HG03139 (cell line): ENCODE data around the gene UNC79.
"Not testable (repeated sequence)": the region's sequence is repeated elsewhere in the genome, so short reads cannot be mapped to it uniquely, and the experiment has no call there.

Experiments
- ATAC-seq: cut with Tn5 transposase; IDR thresholded peaks from one replicate; pipeline ENCODE4 v1.9.1; 2021; ENCODE audit not compliant: unreplicated experiment

Gene UNC79

DNA sequence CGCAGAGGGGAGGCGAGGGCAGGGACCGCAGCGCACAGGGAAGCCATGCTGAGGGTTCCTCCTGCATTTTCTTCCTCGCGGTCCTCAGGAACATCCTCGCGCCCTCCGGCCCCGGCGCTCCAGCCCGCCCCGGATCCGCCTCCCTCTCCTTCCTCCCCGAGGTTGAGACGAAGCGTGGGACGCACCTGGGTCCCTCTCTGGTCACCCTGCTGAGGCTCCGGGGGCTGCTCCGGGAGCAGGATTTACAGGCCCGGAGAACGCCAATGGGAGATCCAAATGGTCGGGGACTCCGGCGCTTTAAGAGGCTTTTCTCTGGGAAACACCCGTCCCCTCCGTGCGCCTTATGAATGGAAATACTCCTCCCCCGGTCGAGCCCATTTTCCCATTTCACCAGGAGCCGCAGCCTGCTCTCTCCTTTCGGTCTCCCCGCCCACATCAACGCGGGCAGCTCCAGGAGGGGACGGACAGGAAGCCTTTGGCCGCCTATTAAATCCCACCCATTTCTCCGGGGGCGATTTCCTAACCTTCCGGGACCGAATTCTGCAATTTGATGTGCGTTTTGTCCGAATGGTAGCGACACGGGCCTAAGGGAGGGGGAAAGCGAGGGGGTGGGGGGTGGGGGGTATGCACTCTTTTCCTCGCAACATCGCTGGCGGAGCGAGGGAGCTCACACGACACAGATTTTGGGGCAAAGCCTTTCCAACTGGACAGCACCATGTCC is at the start of gene UNC79:
TSS of gene UNC79 (plus strand) at position 625 of the 721 bp plus-strand sequence. CDS start at position 716, 91 bp downstream.
- no peak for ATAC-seq

DNA sequence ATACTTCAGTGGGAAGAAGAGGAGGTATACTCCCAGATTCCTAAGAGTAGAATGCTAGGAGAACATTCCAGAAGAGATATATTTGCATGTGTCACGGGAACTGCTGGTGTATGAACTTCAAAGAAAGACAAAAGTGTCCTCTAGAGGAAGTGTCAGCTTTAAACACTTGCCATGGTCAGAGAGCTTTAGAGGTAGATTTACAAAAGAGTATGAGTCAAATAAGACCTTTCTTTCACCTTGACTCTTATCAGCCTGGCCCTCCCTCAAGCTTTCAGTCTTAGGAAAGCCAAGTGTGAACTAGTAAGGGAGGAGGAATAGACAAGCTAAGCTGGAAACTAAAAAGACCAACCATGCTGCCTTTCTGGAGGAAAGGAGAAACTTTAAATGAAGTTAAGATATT is 49.1 kb upstream of the UNC79 start:
- ATAC-seq: no peak

DNA sequence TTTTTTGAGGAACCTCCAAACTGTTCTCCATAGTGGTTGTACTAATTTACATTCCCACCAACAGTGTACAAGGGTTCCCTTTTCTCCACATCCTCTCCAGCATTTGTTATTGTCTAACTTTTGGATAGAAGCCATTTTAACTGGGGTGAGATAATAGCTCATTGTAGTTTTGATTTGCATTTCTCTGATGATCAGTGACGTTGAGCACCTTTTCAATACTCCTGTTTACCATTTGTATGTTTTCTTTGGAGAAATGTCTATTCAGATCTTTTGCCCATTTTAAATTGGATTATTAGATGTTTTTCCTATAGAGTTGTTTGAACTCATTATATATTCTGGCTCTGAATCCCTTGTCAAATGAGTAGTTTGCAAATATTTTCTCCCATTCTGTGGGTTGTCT is 46.5 kb upstream of the UNC79 start:
- ATAC-seq: not testable (repeated sequence)

DNA sequence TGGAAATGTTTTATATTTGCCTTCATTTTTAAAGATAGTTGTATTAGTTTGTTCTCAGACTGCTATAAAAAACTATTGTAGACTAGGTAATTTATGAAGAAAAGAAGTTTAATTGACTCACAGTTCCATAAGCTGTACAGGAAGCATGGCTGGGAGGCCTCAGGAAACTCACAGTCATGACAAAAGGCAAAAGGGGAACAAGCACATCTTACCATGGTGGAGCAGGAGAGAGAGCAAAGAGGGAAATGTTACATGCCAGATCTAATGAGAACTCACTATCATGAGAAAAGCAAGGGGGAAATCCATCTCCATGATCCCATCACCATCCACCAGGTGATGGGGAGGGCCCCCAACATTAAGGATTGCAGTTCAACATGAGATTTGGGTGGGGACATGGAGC is 35.5 kb upstream of the UNC79 start:
- no peak for ATAC-seq

DNA sequence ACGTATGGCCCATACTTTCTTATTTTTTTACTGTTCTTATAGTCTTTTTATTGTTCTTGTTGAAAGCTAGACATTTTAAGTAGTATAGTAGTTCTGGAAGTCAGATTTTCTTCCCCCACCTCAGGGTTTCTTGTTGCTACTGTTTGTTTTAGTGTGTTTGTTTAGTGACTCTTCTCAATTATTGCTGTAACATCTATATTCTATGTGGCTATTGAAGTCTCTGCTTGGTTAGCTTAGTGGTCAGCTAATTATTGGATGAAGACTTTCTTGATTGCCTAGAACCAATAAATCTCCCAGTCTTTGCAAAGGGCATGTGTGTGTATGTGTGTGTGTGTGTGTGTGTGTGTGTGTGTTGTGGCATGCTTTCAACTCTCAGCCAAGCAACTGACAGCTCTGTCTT is 34.3 kb upstream of the UNC79 start:
- ATAC-seq: no peak

DNA sequence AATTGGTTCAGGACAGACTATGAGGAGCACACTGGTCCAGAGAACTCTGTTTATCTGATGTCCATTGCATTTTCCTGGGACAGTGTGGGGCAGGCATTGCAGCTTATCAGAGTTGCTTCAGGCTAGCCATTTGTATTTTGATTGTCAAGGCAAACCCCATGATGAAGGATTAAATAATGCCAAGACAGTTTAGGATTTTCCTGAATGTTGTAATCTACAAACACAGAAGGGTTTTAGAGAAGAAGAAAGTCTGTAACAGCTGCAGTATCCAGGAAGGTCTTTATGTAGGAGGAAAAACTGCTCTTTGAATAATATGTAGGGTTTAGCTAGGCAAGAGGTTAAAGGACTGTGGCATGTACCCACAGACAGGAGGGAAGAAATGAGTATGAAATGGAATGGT is 32.2 kb upstream of the UNC79 start:
- no peak for ATAC-seq

DNA sequence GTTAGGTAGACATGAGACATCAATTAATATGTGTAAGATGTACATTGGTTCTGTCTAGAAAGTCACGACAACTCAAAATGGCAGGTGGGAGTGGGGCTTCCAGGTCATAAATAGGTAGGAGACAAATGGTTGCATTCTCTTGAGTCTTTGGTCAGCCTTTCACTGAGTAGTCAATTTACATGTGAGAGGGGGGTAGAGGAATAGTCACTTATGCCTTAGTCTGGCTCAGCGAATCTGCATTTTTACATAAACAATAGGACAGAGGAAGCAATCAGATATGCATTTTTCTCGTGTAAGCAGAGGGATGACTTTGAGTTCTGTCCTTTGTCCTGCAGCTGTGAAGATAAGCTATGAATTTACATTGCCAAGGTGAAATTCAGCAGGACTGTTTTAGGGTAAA is 27.8 kb upstream of the UNC79 start:
- no peak for ATAC-seq

DNA sequence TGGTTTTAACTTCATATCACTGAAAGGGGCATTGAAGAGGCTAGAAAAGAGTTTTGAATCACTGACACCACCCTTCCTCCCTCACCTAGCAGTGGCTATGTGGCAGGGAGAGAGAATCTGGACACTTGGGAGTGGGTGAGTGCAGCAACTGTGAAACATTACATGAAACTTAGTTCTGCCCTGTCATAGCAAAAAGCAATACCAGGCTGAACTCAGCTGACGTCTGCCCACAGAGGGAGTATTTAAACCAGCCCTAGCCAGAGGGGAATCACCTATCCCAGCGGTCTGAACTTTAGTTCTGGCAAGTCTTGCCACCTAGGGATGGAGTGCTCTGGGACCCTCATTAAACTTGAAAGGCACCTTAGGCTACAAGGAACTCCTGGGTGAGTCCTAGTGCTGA is 20.7 kb upstream of the UNC79 start:
- no peak for ATAC-seq

DNA sequence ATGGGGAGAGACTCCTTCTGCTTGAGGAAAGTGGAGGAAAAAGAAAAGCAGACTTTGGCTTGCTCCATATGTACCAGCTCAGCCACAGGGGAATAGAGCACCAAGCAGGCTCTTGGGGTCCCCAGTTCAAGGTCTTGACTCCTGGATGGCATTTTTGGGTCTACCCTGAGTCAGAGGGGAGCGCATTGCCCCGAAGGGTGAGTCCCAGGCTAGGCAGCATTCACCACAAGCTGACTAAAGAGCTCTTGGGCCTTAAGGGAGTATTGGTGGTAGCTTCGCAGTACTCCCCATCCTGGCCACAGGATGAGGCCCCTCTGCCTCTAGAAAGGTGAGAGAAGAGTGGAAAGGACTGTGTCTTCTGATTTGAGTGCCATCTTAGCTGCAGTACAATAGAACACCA is 19.8 kb upstream of the UNC79 start:
- no peak for ATAC-seq

DNA sequence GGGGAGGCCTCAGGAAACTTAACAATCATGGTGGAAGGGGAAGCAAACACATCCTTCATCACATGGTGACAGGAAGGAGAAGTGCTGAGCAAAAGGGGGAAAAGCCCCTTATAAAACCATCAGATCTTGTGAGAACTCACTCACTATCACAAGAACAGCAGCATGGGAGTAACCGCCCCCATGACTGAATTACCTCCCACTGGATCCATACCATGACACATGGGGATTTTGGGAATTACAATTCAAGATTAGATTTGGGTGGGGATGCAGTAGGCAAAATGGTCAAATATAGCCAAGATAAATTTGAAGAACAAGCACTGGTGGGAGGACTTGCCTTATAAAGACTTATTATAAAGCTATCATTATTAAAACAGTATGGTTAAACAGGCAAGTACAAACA is 5.6 kb upstream of the UNC79 start:
- ATAC-seq: not testable (repeated sequence)

DNA sequence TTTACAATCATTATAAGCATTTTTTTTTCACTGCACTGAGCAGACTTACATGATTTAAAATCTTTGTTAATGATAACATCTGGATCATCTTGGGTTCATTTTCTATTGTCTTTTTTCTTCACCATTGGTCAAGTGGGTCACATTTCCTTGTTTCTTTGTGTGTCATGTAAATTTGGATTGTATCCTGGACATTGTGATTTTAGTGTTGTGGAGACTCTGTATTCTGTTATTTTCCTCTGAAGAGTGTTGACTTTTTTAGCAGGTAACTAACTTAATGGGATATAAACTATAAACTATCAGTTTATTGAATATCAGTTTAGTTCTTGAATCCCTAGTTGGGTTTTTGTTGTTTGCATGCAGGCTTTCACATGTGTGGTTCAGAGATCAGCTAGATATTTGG is 4.0 kb upstream of the UNC79 start:
- no peak for ATAC-seq

DNA sequence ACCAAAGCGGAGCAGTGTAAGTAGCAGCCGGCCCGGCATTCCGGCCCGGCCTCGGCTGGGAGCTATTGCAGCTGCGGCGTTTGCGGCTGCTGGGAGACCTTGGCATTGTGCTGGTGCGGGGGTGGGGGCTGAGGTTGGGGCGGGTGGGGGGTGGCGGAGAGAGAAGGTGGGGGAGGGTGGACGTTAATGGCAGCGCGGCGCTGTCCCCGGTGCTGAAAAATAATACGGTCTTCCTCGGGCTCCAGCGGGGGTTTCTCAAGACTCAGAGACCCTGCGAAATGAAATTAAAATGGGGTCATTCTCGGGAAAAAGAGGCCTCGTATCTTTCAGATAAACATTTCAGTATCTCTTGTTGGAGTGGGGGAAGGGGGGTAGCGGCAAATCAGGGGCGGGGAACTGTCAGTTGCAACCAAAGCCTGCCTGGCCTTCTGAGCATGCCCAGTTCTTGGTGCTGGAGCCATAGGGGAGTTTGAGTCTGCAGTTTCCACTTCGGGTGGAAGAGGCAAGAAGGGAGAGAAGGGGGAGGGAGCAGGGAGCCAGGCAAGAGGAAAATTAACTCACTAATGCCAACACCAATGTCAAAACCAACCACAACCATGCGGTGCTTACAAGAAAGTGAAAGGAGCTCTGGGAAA is 414 bp downstream of the UNC79 start:
- no peak for ATAC-seq

DNA sequence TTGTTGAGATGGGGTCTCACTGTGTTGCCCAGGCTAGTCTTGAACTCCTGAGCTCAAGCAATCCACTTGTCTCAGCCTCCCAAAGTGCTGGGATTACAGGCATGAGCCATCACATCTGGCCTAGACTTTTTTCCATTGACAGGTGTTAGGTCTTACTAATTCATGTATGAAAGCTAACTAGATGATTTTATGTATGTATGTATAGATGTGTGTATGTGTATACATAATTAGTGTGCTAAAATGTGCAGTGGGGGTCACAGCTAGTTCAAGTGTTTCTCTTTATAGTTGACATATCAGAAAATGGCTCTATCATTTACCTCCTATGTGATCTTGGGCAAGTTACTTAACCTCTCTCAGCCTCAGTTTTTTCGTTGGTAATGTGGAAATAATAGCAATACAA is 23.5 kb downstream of the UNC79 start:
- ATAC-seq: no peak

DNA sequence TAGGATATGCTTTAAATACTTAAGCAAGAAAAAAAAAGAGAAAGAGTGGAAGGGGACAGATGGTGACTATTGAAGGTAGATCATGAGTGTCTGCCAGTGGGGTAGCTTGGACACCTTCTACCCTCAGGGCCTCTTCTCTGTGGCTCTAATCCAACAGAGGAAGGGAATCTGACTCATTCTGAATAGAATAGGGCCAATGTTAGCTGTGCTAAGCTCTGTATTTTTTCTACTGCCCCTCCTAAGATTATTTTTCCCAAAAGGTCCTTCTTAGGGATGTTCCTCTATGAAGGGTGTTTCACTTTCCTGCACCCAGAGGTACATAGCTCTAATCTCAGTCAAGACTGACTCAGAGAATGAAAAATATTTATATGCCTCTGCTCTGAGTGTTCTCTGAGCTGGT is 25.6 kb downstream of the UNC79 start:
- ATAC-seq: no peak

DNA sequence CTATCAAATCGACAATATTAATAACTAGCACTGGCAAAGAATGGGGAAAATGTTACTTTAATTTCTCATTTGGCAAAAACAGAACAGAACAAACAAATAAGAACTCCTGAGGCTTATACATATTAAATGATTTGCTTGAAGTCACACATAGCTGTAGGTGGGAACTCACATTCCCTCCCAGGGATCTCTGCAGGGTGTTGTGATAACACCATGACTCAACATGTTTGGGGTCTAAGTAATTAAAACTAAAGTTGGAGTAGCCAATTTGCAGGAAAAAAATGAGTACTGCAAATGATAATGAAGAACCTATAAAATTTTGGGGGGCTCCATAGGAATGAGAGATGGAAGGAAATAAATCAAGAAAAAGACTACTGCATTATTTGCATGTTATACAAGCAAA is 27.5 kb downstream of the UNC79 start:
- ATAC-seq: no peak

DNA sequence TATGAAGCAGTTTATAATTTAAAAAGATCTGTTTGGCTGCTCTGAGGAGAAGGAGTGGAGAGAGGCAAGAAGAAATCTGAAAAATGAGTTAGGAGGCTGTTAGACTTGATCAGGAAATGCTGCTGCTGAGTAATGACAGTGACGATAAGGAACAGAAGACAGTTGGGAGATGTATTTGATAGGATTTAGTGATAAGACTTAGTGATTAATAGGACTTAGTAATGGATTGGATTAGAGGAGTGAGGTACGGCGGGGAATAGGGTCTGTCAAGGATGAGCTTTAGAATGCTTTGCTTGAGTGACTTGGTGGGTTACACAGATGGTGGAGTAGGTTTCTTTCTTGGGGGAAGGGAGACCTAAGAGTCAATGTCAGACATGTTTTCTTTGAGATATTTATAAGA is 31.7 kb downstream of the UNC79 start:
- ATAC-seq: no peak

DNA sequence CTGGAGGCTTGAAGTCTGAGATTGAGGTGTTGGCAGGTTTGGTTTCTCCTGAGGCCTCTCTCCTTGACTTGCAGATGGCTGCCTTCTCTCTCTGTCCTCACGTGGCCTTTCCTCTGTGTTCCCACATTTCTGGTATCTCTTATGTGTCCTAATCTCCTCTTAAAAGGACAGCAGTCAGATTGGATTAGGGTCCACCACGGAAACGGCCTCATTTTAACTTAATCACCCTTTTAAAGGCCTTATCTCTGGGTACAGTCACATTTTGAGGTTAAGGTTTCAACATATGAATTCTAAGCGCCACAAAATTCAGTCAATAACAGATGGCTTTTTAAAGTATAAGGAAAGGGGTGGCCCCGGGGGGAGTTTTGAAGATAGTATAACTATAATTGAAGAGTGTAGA is 33.5 kb downstream of the UNC79 start:
- ATAC-seq: no peak

DNA sequence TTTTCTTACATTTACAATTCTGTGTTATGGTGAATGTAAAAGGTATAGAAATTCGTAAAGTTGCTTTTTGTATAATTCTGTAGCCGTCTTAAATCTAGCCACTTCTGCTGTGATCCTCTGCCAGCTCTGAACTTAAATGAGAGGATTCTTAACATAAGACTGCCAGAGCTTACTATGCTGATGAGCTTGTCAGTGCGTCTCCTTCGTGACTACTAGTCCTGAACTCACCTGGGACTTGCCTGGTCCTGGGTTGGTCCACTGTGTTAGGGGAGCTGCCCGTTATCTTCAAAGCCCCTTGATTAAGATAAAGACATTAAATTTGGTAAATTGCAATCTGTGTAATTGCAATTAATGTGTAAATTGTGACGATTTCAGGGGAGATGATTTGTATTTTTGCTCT is 44.7 kb downstream of the UNC79 start:
- ATAC-seq: no peak

DNA sequence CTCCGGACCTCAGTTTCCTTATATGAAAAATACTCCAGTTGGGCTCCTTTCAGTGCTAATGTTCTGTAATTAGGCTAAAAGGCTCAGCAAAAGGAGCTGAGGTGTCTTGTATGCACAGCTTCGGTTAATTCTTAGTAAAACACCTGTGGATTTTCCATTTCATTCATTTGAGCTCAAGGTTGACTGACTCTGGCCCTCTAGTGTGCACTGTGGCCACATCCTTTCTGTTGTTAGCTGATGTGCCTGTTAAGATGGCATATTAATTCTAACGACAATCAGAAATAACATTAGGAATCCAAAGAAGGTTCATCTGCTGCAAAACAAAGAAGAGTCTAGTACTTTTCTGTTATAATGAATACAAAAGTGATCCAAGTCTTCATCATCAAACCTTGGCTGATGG is 45.6 kb downstream of the UNC79 start:
- ATAC-seq: no peak

DNA sequence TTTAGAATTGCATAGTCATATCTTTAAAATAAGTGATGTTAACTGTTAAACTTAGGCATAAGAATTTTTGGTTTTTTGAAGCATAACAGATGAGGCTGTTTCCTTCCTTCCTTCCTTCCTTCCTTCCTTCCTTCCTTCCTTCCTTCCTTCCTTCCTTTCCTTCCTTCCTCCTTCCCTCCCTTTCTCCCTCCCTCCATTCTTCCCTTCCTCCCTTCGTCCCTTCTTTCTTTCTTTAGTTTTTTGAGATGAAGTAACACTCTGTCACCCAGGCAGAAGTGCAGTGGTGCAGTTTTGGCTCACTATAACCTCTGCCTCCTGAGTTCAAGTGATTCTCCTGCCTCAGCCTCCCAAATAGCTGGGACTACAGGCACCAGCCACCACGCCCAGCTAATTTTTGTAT is 48.3 kb downstream of the UNC79 start:
- not testable (repeated sequence) for ATAC-seq

DNA sequence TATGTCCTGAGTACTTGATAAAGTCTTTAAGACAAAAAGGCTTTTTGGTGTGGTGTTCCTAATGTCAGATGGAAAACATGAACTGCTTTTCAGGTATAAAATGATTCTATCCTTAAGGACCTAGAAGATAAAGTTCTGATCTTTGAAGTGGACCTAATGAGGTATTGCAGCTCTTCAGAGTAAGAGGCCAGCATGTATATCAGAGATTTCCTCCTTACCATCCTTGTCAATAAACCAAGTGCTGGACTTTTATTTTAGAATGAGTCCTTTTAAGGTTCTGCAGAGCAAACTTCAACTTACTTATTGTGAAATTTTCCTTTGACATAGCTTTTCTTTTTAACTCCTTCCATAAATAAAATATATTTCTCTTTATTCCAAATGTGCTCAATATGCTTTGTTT is 50.1 kb downstream of the UNC79 start:
- no peak for ATAC-seq

DNA sequence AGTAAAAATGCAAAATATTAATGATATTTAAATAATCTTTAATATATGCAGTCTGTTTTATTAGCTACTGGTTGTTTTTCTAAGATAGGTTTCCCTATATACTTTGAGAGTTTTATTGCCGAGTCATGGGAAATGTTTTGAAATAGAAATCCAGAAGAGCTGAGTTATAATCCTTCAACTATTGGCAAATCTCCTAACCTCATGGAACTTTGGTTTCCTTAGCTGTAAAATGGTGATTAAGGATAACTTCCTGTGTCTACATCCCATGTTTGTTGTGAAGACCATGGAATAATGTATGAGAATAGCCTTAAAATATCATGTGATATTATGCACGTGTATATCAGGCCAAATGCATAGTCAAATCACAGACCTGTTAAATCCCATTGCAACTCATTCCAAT is 51.0 kb downstream of the UNC79 start:
- no peak for ATAC-seq

DNA sequence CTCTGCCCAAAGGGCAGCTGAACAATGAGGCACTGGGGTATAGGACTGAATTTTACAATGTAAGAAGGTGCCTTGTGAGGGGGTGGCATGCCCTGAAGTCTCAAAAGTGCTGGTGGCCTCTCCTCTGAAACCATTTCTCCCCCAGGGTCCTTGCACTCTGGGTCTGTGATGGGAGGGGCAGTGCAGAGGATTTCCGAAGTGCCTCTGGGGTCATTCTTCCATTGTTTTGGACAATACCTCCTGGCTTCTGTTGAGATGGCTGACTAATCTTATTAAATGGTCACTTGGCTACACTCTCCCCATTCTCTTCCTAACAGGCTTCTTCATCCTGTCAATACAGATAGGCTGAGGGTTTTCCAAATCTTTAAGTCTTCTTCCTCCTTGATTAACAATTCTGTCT is 59.3 kb downstream of the UNC79 start:
- ATAC-seq: no peak
